NCI-H748 (cell line): ENCODE data around the gene USP17L19.
"Not testable (repeated sequence)": the region's sequence is repeated elsewhere in the genome, so short reads cannot be mapped to it uniquely, and the experiment has no call there.

Experiments
- DNase-seq: peaks from one replicate; lab custom pipeline; 2025; ENCODE audit not compliant: unreplicated experiment; lab: John Stamatoyannopoulos, UW

The USP17L19 gene

GRCh38 chr4:9253078-9253477, at the start of gene USP17L19:
TSS of gene USP17L19 (plus strand) at chr4:9253378. CDS start at chr4:9253378, 0 bp downstream.
- not testable (repeated sequence) for DNase-seq

GRCh38 chr4:9210357-9210756, 42.8 kb upstream of the USP17L19 start, which contains the start of gene USP17L10:
TSS of gene USP17L10 (plus strand) at chr4:9210657. CDS start at chr4:9210657, 0 bp downstream.
- not testable (repeated sequence) for DNase-seq

GRCh38 chr4:9214701-9215100, 38.5 kb upstream of the USP17L19 start:
- DNase-seq, result not testable (repeated sequence)

GRCh38 chr4:9215105-9215504, 38.1 kb upstream of the USP17L19 start, which contains the start of gene USP17L11:
TSS of gene USP17L11 (plus strand) at chr4:9215405. CDS start at chr4:9215405, 0 bp downstream.
- DNase-seq, result not testable (repeated sequence)

- DNase-seq, result not testable (repeated sequence)
These were observed 33.3 kb upstream of the USP17L19 start, which contains the start of gene USP17L12 for GRCh38 chr4:9219852-9220251. TSS of gene USP17L12 (plus strand) at chr4:9220152. CDS start at chr4:9220152, 0 bp downstream.

- DNase-seq, result not testable (repeated sequence)
These were observed 28.6 kb upstream of the USP17L19 start, which contains the start of gene USP17L13 for GRCh38 chr4:9224596-9224995. TSS of gene USP17L13 (plus strand) at chr4:9224896. CDS start at chr4:9224896, 0 bp downstream.

- not testable (repeated sequence) for DNase-seq
These were observed 22.9 kb upstream of the USP17L19 start for GRCh38 chr4:9230249-9230648.

- DNase-seq, result not testable (repeated sequence)
These were observed 19.1 kb upstream of the USP17L19 start, which contains the start of gene USP17L15 for GRCh38 chr4:9234085-9234484. TSS of gene USP17L15 (plus strand) at chr4:9234385. CDS start at chr4:9234385, 0 bp downstream.

- DNase-seq, result not testable (repeated sequence)
These were observed 14.7 kb upstream of the USP17L19 start for GRCh38 chr4:9238461-9238860.

GRCh38 chr4:9243579-9243978, 9.6 kb upstream of the USP17L19 start, which contains the start of gene USP17L17:
TSS of gene USP17L17 (plus strand) at chr4:9243879. CDS start at chr4:9243879, 0 bp downstream.
- not testable (repeated sequence) for DNase-seq

GRCh38 chr4:9247953-9248680, 5.1 kb upstream of the USP17L19 start, which contains the start of gene USP17L18:
TSS of gene USP17L18 (plus strand) at chr4:9248630. CDS start at chr4:9248630, 0 bp downstream.
- not testable (repeated sequence) for DNase-seq

GRCh38 chr4:9257824-9258223, 4.6 kb downstream of the USP17L19 start, which contains the start of gene USP17L20:
TSS of gene USP17L20 (plus strand) at chr4:9258124. CDS start at chr4:9258124, 0 bp downstream.
- not testable (repeated sequence) for DNase-seq

GRCh38 chr4:9262572-9262971, 9.4 kb downstream of the USP17L19 start, which contains the start of gene USP17L21:
TSS of gene USP17L21 (plus strand) at chr4:9262872. CDS start at chr4:9262872, 0 bp downstream.
- not testable (repeated sequence) for DNase-seq

- DNase-seq, result not testable (repeated sequence)
These were observed 14.1 kb downstream of the USP17L19 start, which contains the start of gene USP17L22 for GRCh38 chr4:9267319-9267718. TSS of gene USP17L22 (plus strand) at chr4:9267619. CDS start at chr4:9267619, 0 bp downstream.

GRCh38 chr4:9271719-9272118, 18.5 kb downstream of the USP17L19 start:
- not testable (repeated sequence) for DNase-seq
